GM18519 (cell line): ENCODE measurements around the gene LACTBL1.

Experiments used
- ATAC-seq: cut with Tn5 transposase; IDR thresholded peaks from one replicate; pipeline ENCODE4 v1.9.1; 2021; ENCODE audit warnings: mild to moderate bottlenecking, moderate library complexity; ENCODE audit not compliant: unreplicated experiment, low FRiP score

Gene LACTBL1

DNA sequence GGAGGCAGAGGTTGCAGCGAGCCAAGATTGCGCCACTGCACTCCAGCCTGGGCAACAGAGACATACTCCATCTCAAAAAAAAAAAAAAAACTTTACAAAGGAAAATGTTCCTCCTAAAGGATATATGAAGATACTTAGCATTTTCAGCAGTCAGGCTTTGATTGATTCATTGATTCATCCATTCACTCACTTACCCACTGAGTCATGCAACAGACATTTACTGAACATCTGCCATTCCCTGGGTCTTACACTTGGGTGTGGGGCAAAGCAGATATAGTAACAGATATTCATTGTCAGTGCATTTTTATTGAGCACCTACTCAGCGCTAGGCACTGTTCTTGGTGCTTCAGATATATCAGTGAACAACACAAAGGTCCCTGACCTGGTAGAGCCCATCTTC lies 5.6 kb upstream of the LACTBL1 start:
- no peak for ATAC-seq

DNA sequence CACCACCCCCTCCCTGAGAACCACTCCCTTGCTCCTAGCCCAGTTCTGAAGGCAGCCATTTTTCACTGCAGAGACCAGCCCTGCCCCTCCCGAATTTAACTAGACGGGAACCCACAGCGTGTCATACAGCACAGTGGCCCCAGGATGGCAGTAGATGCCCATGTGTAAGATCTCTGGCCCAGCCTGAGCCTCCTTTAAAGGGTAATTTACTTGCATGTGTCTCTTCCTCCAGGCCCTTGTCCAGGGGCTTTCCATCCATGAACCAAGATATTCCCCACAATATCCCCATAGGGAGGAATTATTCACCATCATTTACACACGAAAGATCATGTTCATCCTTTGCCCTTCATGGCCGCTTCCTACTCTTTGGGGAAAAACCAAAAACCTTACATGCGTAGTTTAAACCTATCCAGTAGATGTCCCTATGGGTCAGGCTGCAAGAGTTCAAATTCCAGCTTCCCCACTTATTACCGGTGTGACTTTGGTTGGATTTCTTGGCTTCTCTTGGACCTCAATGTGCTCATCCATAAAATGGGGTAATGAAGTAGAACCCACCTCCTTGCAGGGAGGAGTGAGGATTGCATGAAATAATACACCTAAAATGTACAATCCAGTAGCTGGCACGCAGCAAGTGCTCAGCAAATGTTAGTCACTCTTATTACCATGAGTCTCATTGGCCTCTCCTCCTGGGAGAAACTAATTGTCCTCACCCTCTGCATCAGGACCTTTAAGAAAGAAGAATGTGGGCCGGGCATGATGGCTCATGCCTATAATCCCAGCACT lies 4.0 kb upstream of the LACTBL1 start:
- no peak for ATAC-seq

DNA sequence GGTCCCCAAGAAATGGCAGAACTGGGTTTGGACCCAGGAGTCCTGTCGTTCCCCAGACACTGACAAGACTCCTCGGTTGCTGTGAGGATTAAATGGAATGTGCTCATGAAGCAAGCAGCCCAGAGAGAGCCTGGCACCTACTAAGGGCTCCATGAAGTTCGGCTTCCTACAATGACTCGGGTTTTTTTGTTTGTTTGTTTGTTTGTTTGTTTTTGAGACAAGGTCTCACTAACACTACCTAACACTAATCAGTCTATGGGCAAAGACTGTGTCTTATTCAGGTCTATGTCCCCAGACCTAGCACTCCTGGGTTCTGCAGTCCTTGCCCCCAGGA lies 3.4 kb upstream of the LACTBL1 start:
- no peak for ATAC-seq

DNA sequence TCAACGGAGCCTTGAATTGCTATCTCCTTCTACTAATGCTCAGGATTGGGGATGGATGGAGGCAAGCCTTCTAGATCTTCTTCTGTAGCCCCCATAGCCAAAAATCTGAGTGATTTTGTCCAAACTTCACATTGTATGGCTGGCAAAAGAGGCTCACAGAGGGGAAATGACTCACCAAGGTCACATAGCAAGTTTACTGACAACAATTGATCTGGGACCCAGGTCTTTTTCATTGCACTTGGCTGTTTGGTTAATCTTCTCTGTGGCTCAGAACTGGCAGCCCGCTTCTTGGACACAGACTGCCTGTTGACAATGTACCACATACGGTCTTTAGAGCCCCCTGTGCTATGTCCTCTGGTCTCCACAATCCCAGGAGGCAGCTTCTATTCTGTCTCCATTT lies 3.0 kb upstream of the LACTBL1 start:
- ATAC-seq: no peak

DNA sequence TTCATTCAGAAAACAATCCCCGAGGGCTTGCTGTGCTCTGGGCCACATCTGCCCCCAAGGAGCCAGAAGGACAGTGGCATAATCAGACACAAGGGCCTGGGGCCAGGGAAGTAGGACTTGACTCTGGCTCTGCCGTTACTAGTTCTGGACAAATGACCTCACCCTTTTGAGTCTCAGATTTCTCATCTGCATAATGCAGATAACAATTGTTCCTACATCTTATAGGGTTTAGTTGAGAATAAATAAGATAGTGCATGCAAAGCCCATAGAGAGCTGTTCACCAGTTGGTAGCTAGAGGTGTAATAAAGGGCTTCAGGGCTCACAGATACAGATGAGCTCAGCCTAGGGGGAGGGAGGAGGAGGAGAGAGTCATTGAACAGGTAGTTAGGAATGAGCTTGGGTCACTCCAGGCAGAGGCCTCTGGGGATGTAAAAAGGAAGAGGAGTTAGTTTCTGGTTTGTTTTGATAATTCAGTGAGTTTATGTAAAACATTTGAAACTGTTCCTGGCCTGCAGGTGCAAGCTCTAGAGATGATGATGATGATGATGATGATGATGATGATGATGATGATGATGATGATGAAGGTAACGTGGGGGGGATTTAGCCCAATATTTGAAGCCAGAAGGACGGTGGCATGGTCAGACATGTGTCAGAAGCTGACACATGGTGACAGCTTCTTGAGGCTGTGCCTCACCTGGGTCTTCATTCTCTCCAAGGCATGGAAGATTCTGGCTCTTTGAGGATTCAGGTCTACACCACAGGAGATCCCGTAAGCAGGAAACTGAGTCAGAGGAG lies 858 bp downstream of the LACTBL1 start:
- no peak for ATAC-seq

DNA sequence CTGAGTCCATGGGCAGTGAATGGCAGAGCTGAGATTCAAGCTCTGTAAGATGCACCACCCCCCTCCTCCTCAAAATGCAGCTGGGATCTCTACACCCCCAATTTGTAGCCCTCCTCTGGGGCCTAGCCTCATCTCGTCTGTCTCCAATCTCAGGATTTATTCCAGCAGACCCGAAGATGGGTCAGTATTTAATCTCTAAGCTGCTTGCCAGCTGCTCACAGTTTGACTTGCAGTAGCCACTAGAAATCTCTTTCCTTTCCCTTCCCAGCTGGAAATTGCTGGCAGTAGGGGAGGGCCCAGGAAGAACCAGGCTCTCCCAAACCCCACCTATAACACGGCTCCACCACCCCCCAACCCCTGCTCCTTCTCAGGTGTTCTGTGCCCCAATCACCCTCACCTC lies 1.5 kb downstream of the LACTBL1 start:
- ATAC-seq: no peak

DNA sequence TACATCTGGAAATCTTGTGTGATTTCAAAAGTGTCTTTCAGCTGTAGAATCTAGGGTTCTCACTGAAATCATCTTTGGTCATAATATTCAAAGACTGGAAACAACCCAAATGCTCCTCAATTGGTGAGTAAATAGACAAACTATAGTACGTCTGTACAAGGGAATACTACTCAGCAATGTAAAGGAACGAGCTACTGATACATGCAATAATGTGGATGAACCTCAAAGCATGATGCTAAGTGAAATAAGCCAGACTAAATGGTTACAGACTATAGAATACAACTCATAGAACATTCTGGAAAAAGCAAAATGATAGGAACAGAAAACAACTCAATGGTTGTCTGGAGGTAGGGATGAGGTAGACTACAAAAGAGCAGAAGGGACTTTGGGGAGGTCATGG lies 2.6 kb downstream of the LACTBL1 start:
- no peak for ATAC-seq

DNA sequence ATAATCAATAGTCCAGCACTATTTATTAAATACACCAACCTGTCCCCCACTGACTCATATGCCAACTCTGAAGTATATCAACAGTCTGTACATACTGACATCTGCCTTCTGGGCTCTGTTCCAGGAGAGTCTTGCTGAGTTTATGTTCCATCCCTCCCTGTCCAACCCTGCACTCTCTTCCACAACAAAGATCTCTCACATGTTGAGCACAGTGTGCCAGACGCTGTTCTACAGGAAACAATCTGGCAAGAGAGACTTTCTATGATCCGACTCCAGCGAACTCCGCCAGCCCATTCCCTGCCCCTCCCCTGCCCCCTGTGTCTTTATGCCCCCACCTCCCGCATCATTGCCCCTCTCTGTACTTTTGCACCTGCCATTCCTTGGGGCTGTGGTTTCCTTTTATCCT lies 3.4 kb downstream of the LACTBL1 start:
- ATAC-seq: no peak

DNA sequence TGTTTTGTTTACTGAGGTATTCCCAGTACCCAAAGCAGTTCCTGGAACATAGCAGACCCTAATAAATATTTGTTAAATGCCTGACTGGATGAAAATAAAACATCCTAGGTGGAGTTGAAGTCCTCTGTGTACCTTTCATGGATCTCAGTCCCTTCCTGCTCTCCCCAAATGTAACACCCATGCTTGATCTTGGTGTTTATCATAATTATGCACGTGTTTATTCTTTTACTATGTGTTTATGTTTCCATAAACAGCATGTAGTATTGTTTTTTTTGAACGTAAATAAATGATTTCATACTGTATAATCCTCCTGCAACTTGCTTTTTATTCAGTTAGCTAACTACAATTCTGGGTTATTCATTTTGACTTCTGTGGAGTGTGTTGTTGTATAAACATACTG lies 4.8 kb downstream of the LACTBL1 start:
- ATAC-seq: no peak

DNA sequence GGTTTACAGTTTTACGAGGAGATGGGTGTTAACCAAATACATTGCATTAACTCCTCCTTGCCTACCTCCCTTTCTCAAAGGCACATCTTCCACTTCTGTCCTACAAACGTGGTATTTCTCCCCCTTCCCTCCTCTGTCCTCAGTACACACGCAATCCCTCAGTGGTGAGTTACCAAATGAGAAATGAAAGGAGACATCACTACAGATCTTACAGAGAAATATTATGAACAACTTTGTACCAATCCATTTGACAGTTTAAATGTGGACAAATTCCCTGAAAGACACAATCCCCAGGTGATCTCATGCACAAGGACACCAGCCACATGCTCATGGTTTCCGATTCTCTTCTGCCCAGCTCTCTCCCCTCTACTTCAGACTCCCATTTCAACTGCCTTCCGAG lies 6.4 kb downstream of the LACTBL1 start:
- ATAC-seq: no peak

DNA sequence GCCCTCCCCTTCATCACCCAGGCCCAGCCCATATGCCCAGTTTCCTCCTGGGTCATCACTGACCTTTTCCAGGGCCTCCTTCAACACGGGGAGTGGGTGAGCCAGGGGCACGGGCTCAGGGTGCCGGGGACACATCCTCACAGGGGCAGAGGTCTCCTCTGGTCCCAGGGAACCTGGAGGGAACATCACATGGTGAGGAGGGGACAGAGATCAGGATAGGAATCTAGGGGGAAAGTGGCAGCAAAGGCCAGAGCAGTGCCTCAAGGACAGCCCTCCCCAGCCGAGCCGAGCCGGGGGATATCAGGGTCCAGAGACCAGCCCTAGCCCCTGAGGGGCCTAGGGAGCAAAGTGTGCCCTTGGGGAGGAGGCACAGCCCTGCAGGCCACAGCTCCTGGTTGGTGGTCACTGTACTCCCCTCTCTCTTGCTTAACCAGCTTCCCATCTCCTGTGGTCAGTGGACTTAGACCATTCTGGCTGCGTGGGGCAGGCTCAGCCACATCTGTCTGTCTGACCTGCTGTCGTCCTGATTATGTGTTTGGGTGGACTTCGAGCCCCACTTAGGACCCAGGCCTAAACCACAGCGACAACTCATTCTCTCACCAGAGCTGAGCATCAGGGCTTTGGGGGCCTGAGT lies 9.5 kb downstream of the LACTBL1 start:
- no peak for ATAC-seq

DNA sequence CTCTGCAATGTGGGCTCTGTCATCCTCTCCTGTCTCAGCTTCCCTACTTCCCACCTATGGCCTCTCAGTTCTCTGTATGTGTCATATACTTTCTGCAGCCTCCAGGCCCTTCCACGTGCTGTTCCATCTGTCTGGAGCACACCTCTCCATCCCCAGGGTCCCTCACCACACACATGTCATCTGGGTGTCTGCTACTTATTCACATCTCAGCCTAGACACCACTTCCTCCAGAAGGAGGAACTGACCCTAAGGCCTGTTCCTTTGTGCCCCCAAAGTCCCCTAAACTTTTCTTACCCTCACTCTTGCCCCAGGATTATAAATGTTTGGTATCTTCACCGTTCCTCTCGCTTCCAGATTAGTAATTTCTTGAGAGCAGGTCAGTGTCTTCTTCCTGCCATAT lies 10.1 kb downstream of the LACTBL1 start:
- no peak for ATAC-seq

DNA sequence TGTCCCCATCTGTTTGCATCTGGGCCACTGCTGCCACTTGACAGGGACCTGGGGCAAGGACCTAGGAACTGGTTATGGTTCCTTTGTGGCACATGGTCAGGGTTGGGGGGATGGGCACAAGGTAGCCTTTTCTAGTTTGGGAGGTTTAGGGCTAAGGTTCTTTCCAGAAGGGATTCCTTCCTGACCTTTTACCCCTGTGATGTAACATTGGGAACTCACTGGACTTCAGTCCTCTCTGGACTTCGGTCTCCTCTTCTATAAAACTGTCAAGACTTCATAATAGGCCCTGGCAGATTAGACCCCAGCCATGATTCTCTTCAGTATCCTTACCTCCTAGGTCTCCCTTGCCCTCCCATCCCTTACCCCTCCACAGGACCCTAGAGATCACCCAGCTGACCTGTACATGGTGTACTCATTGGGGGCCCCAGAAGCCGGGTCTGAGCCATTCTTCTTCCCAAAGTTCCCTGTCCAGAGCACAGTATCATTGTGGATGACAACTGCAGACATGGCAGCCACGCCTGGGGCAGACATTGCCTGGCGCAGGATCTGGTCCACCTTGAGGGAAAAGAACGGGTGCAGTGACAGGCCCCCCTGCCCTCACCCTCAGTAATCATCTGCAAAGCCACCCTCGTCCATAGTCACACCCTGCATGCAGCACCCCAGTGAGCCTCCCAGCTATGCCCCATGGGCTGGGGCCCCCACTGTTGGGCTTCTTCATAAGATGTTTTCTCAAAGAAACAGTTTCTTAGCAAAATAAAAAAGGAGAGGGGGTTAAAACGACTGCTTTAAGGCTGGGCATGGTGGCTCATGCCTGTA lies 12.9 kb downstream of the LACTBL1 start:
- no peak for ATAC-seq

DNA sequence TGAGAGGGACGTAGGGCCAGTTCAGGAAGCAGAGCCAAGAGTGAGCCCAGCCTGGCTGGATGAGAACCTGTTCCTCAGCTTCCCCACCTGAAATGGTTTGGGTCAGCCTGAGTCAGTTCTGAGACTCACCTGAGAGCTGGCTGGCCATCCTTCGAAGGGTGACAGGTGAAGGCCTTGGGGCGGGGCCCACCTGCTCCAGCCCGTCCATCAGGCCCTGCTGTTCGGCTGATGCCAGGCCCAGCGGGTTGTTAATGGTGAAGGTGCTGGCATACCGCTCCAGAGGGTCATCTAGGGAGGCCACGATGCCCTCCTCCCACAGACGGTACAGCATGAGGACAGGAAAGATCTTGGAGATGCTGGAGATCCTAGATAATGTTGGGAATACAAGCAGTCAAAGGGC lies 14.1 kb downstream of the LACTBL1 start:
- no peak for ATAC-seq

DNA sequence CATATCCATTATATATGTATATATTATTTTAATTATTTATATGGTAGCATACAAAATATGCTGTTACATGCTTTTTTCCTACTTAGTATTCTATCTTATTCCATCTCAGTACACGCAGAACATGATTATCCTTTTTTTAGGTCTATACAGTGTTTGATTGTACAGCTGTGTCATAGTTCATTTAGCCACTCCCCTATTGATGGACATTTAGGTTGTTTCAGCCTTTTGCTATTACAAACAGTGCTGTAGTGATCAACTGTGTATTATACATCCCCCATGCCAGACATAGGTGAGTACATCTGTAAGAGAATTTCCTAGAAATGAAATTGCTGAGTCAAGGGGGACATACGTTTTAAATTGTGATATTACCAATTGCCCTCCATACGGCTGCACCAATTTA lies 15.6 kb downstream of the LACTBL1 start:
- no peak for ATAC-seq

DNA sequence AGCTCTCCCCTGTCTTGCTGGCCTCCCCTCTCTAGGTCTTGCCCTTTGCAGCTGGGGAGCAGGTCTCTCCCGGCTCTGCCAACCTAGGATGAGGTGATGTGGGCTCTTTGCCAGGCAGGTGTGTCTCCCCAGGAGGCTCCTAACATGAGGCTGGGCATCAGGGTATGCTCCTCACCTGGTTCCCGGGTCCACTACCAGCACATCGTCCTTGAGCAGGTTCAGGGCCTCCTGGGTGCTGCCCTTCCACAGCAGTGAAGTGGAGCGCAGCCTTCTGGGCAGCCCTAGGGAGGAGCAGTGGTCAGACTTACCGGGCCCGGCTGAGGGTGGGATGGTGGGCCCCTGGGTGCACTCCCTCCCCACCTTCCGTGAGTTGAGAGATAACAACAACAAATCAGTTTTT lies 17.5 kb downstream of the LACTBL1 start:
- no peak for ATAC-seq

DNA sequence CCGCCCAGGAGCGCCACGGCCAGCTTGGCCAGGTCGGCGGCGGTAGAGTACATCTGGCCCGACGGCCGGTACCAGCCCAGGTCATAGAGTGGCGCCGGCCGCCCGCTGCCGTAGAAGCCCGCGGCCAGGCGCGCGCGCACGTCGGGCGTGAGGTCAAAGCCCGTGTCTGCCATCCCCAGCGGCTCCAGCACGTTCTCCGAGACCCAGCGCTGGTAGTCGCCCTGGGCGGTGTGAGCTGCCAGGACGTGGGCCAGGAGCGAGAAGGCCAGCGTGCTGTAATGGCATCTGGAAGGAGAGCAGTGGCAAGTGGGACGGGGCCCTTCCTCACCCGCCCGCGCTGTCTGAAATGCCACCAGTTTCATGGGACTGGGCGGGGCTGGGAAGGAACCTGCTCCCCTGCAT lies 18.9 kb downstream of the LACTBL1 start:
- no peak for ATAC-seq

DNA sequence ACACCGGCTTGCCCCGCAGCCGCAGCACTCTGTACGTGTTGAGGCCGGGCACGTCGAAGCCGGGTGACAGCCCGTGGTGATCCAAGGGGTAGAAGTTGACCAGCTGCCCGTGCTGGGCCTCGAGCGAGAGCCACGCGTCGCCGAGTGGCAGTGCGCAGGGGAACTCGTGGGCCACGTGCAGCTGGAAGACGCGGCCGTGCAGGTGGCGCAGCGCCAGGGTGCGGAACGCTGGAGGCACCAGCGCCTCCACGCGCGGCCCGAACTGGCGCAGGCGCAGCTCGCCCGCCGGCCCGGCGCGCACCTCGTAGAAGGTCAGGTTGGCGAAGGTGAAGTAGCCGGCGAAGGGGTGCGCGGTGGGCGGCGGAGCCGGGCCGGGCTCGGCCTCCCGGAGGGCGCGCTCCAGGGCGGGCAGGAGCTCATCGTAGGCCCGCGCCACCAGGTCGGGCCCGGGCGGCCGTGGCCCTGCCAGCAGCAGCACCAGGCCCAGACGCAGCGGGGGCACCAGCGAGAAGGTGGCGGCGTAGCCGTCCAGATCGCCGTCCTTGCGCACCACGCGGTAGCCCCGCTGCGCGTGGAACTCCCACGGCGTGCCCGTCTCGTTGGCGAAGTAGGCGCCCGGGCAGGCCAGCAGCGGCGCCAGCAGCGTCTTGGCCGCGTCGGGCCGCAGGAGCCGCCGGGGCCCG lies 19.5 kb downstream of the LACTBL1 start:
- no peak for ATAC-seq

DNA sequence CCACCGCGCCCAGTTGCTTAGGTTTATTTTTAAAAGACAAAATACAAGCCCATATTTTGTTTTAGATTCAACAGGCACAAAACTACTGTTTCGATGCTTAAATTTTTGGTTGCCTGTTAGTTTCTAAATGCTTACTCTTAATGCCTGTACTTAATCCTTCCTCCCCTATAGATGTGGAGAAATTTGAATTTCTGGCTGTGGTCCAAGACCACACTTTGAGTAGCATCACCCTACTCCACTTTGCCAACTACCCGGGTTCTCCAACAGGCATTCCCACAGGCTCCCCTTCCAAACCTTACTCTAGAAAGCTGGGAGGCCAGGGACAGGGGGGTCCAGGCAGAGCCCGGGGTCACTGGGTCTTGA lies 20.0 kb downstream of the LACTBL1 start:
- ATAC-seq: no peak

DNA sequence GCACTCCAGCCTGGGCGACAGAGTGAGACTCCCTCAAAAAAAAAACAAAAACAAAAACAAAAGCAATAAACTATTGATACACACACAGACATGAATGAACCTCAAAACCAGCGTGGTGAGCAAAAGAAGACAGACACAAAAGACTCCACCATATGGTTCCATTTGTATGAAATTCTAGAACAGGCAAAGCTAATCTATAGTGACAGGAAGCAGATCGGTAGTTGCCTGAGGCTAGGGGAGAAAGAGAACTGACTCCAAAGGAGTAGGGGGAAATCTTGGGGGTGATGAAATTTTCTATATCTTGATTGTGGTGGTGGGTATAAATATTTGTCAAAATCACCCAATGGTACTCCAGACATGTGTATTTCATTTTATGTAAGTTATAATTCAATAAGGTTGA lies 20.9 kb downstream of the LACTBL1 start:
- no peak for ATAC-seq
